Ishikawa (cell line): ENCODE data around the gene CCK.

ENCODE experiments used
- CEBPB ChIP-seq: IDR thresholded peaks from 2 replicates; pipeline ENCODE4 v1.6.1; 2012
- EGR1 ChIP-seq: IDR thresholded peaks from 2 replicates; pipeline ENCODE4 v1.6.1; 2012
- EP300 ChIP-seq: IDR thresholded peaks from 2 replicates; pipeline ENCODE4 v1.6.1; 2012; ENCODE audit warnings: borderline replicate concordance
- MAX ChIP-seq: IDR thresholded peaks from 2 replicates; pipeline ENCODE4 v1.6.1; 2012
- RAD21 ChIP-seq: IDR thresholded peaks from 2 replicates; pipeline ENCODE4 v1.6.1; 2012; ENCODE audit warnings: low read depth
- TAF1 ChIP-seq: IDR thresholded peaks from 2 replicates; pipeline ENCODE4 v1.6.1; 2012; ENCODE audit warnings: low read depth, mild to moderate bottlenecking
- TEAD4 ChIP-seq: IDR thresholded peaks from 2 replicates; pipeline ENCODE4 v1.6.1; 2012
- YY1 ChIP-seq: IDR thresholded peaks from 2 replicates; pipeline ENCODE4 v1.6.1; 2012; ENCODE audit warnings: low read depth
- TF ChIP-seq, protein P1 (sequence below): IDR thresholded peaks from 2 replicates; pipeline ENCODE4 v1.6.1; 2012; ENCODE audit warnings: low read depth, mild to moderate bottlenecking
- TF ChIP-seq, protein P2 (sequence below): IDR thresholded peaks from 2 replicates; pipeline ENCODE4 v1.6.1; 2012

DNA sequence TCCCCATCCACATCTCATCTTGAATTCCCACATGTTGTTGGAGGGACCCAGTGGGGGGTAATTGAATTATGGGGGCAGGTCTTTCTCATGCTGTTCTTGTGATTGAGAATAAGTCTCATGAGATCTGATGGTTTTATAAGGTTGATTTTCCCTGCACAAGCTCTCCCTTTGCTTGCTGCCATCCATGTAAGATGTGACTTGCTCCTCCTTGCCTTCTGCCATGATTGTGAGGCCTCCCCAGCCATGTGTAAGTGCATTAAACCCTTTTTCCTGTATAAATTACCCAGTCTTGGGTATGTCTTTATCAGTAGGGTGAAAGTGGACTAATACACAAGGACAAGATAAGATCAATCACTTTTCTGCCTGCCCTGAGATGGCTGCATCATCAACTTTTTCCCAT is 5.8 kb upstream of the CCK start:
- TF ChIP-seq, protein P1, sequence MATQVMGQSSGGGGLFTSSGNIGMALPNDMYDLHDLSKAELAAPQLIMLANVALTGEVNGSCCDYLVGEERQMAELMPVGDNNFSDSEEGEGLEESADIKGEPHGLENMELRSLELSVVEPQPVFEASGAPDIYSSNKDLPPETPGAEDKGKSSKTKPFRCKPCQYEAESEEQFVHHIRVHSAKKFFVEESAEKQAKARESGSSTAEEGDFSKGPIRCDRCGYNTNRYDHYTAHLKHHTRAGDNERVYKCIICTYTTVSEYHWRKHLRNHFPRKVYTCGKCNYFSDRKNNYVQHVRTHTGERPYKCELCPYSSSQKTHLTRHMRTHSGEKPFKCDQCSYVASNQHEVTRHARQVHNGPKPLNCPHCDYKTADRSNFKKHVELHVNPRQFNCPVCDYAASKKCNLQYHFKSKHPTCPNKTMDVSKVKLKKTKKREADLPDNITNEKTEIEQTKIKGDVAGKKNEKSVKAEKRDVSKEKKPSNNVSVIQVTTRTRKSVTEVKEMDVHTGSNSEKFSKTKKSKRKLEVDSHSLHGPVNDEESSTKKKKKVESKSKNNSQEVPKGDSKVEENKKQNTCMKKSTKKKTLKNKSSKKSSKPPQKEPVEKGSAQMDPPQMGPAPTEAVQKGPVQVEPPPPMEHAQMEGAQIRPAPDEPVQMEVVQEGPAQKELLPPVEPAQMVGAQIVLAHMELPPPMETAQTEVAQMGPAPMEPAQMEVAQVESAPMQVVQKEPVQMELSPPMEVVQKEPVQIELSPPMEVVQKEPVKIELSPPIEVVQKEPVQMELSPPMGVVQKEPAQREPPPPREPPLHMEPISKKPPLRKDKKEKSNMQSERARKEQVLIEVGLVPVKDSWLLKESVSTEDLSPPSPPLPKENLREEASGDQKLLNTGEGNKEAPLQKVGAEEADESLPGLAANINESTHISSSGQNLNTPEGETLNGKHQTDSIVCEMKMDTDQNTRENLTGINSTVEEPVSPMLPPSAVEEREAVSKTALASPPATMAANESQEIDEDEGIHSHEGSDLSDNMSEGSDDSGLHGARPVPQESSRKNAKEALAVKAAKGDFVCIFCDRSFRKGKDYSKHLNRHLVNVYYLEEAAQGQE, result no peak
- TF ChIP-seq MAX (no peak), EP300 (no peak), RAD21 (no peak), TEAD4 (no peak), CEBPB (no peak), TAF1 (no peak), YY1 (no peak), EGR1 (no peak)
- TF ChIP-seq, protein P2, sequence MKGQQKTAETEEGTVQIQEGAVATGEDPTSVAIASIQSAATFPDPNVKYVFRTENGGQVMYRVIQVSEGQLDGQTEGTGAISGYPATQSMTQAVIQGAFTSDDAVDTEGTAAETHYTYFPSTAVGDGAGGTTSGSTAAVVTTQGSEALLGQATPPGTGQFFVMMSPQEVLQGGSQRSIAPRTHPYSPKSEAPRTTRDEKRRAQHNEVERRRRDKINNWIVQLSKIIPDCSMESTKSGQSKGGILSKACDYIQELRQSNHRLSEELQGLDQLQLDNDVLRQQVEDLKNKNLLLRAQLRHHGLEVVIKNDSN, result no peak
